Activated naive CD8-positive, alpha-beta T cell treated with anti-CD3 and anti-CD28 coated beads for 36 hours (primary cell): ENCODE results near the gene DDX39B. TPM values are rescaled to one million over a fixed set of nuclear protein-coding genes. Genes with fewer than 3 reads are reported as not detected.
"Not testable (repeated sequence)": the region's sequence is repeated elsewhere in the genome, so short reads cannot be mapped to it uniquely, and the experiment has no call there.

Source experiments
- DNase-seq: peaks from one replicate; pipeline ENCODE4 v3.0.0; 2021
- H3K27ac Mint-ChIP-seq: one replicate; pipeline ENCODE4 v1.8.0; 2022; ENCODE audit warnings: mild to moderate bottlenecking, moderate library complexity, mixed read lengths
- H3K27me3 Mint-ChIP-seq: one replicate; pipeline ENCODE4 v1.8.0; 2022; ENCODE audit warnings: mild to moderate bottlenecking, mixed read lengths
- H3K36me3 Mint-ChIP-seq: one replicate; pipeline ENCODE4 v1.8.0; 2021; ENCODE audit warnings: mild to moderate bottlenecking, mixed read lengths
- H3K4me1 Mint-ChIP-seq: one replicate; pipeline ENCODE4 v1.8.0; 2021; ENCODE audit warnings: mixed read lengths
- H3K4me3 Mint-ChIP-seq: one replicate; pipeline ENCODE4 v1.8.0; 2022; ENCODE audit warnings: mild to moderate bottlenecking, moderate library complexity, mixed read lengths
- H3K9me3 Mint-ChIP-seq: one replicate; pipeline ENCODE4 v1.8.0; 2022; ENCODE audit warnings: mixed read lengths
- total RNA-seq, 2 experiments: library from RNA; stranded (reverse); gene quantifications; one replicate each; pipeline ENCODE4 v1.2.3, GENCODE V29; 2021

DDX39B gene
- total RNA-seq, 2 experiments from 2014 or later: 570 to 580 TPM

GRCh38 chr6:31531162-31531561 lies 10.6 kb downstream of the DDX39B start:
- H3K27me3 Mint-ChIP-seq: no peaks in the 10 kb centered on the region
- no peak overlapping the region for H3K4me3 Mint-ChIP-seq
- DNase-seq: no peak
- no peak overlapping the region for H3K27ac Mint-ChIP-seq
- no peaks in the 10 kb centered on the region for H3K9me3 Mint-ChIP-seq
- H3K36me3 Mint-ChIP-seq: peaks cover 47% of the 10 kb centered on the region
- H3K4me1 Mint-ChIP-seq: peaks cover 33% of the 10 kb centered on the region

- no peak overlapping the region for H3K4me3 Mint-ChIP-seq
- H3K9me3 Mint-ChIP-seq: no peaks in the 10 kb centered on the region
- H3K36me3 Mint-ChIP-seq: peaks cover 42% of the 10 kb centered on the region
- H3K27me3 Mint-ChIP-seq: no peaks in the 10 kb centered on the region
- H3K4me1 Mint-ChIP-seq: peaks cover 28% of the 10 kb centered on the region
- H3K27ac Mint-ChIP-seq: no peak overlapping the region
- no peak for DNase-seq
Observed at GRCh38 chr6:31530659-31531058, 11.1 kb downstream of the DDX39B start.

- Mint-ChIP-seq H3K36me3 (peaks cover 33% of the 10 kb centered on the region), H3K27ac (peak overlapping the region; percentile 34), H3K27me3 (no peaks in the 10 kb centered on the region), H3K4me3 (no peak overlapping the region), H3K9me3 (no peaks in the 10 kb centered on the region), H3K4me1 (peaks cover 20% of the 10 kb centered on the region)
- no peak for DNase-seq
Observed at GRCh38 chr6:31529329-31530150, 12.3 kb downstream of the DDX39B start.

- peaks cover 17% of the 10 kb centered on the region for H3K4me1 Mint-ChIP-seq
- peak within 1 kb of the TSS; percentile 42 for H3K27ac Mint-ChIP-seq
- H3K27me3 Mint-ChIP-seq: no peaks in the 10 kb centered on the region
- no peaks in the 10 kb centered on the region for H3K9me3 Mint-ChIP-seq
- H3K36me3 Mint-ChIP-seq: peaks cover 29% of the 10 kb centered on the region
- H3K4me3 Mint-ChIP-seq: no peak within 1 kb of the TSS
- no peak for DNase-seq
Observed at GRCh38 chr6:31528821-31529328, 12.9 kb downstream of the DDX39B start, which contains the start of gene MCCD1. Gene MCCD1, plus strand, starts transcription at chr6:31528962. Its CDS starts 53 bp downstream, at chr6:31529015.

- Mint-ChIP-seq H3K9me3 (no peaks in the 10 kb centered on the region), H3K27ac (peak overlapping the region; percentile 42), H3K4me3 (no peak overlapping the region), H3K4me1 (peaks cover 14% of the 10 kb centered on the region), H3K27me3 (no peaks in the 10 kb centered on the region), H3K36me3 (peaks cover 26% of the 10 kb centered on the region)
- no peak for DNase-seq
Observed at GRCh38 chr6:31528307-31528777, 13.5 kb downstream of the DDX39B start.

- no peak for DNase-seq
- Mint-ChIP-seq H3K36me3 (peaks cover 13% of the 10 kb centered on the region), H3K27me3 (no peaks in the 10 kb centered on the region), H3K4me3 (no peak overlapping the region), H3K9me3 (no peaks in the 10 kb centered on the region), H3K27ac (no peak overlapping the region), H3K4me1 (peaks cover 3% of the 10 kb centered on the region)
Observed at GRCh38 chr6:31525932-31526591, 15.7 kb downstream of the DDX39B start.

- peaks cover 8% of the 10 kb centered on the region for H3K36me3 Mint-ChIP-seq
- peaks cover 3% of the 10 kb centered on the region for H3K4me1 Mint-ChIP-seq
- H3K4me3 Mint-ChIP-seq: no peak overlapping the region
- H3K27ac Mint-ChIP-seq: no peak overlapping the region
- DNase-seq: no peak
- H3K9me3 Mint-ChIP-seq: no peaks in the 10 kb centered on the region
- no peaks in the 10 kb centered on the region for H3K27me3 Mint-ChIP-seq
Observed at GRCh38 chr6:31525553-31525931, 16.3 kb downstream of the DDX39B start.

- Mint-ChIP-seq H3K27me3 (no peaks in the 10 kb centered on the region), H3K9me3 (no peaks in the 10 kb centered on the region), H3K27ac (no peak overlapping the region), H3K4me1 (no peaks in the 10 kb centered on the region), H3K4me3 (no peak overlapping the region), H3K36me3 (no peaks in the 10 kb centered on the region)
- no peak for DNase-seq
Observed at GRCh38 chr6:31521835-31522234, 20.0 kb downstream of the DDX39B start.

- Mint-ChIP-seq H3K27me3 (no peaks in the 10 kb centered on the region), H3K36me3 (peaks cover 7% of the 10 kb centered on the region), H3K4me1 (no peaks in the 10 kb centered on the region), H3K9me3 (no peaks in the 10 kb centered on the region), H3K27ac (no peak overlapping the region), H3K4me3 (no peak overlapping the region)
- DNase-seq: no peak
Observed at GRCh38 chr6:31513456-31514165, 28.2 kb downstream of the DDX39B start.

GRCh38 chr6:31510007-31510406 lies 31.8 kb downstream of the DDX39B start:
- peaks cover under 1% of the 10 kb centered on the region for H3K4me1 Mint-ChIP-seq
- H3K27ac Mint-ChIP-seq: no peak overlapping the region
- H3K27me3 Mint-ChIP-seq: no peaks in the 10 kb centered on the region
- no peak for DNase-seq
- H3K4me3 Mint-ChIP-seq: no peak overlapping the region
- no peaks in the 10 kb centered on the region for H3K9me3 Mint-ChIP-seq
- H3K36me3 Mint-ChIP-seq: peaks cover 15% of the 10 kb centered on the region

- H3K36me3 Mint-ChIP-seq: peaks cover 15% of the 10 kb centered on the region
- H3K4me1 Mint-ChIP-seq, H3K27ac Mint-ChIP-seq, H3K27me3 Mint-ChIP-seq, H3K4me3 Mint-ChIP-seq, H3K9me3 Mint-ChIP-seq, DNase-seq: not testable (repeated sequence)
Observed at GRCh38 chr6:31509036-31509435, 32.8 kb downstream of the DDX39B start.

- Mint-ChIP-seq H3K36me3 (peaks cover 17% of the 10 kb centered on the region), H3K27ac (no peak overlapping the region), H3K9me3 (peaks cover 2% of the 10 kb centered on the region), H3K4me3 (no peak overlapping the region), H3K4me1 (peaks cover 38% of the 10 kb centered on the region), H3K27me3 (no peaks in the 10 kb centered on the region)
- DNase-seq: no peak
Observed at GRCh38 chr6:31502586-31502985, 39.2 kb downstream of the DDX39B start.

- H3K27me3 Mint-ChIP-seq, DNase-seq, H3K9me3 Mint-ChIP-seq, H3K27ac Mint-ChIP-seq: not testable (repeated sequence)
- H3K4me1 Mint-ChIP-seq: peaks cover 52% of the 10 kb centered on the region
- H3K36me3 Mint-ChIP-seq: peaks cover 19% of the 10 kb centered on the region
- H3K4me3 Mint-ChIP-seq: peak overlapping the region; percentile 87
Observed at GRCh38 chr6:31499648-31500047, 42.2 kb downstream of the DDX39B start.

GRCh38 chr6:31498748-31499147 lies 43.1 kb downstream of the DDX39B start:
- peak overlapping the region; percentile 87 for H3K4me3 Mint-ChIP-seq
- H3K4me1 Mint-ChIP-seq: peaks cover 52% of the 10 kb centered on the region
- H3K27ac Mint-ChIP-seq: no peak overlapping the region
- H3K27me3 Mint-ChIP-seq: no peaks in the 10 kb centered on the region
- no peak for DNase-seq
- peaks cover 17% of the 10 kb centered on the region for H3K36me3 Mint-ChIP-seq
- H3K9me3 Mint-ChIP-seq: peaks cover 2% of the 10 kb centered on the region
